Progenitor cell of endocrine pancreas (in vitro differentiated cells): ENCODE data around the gene CERS6. TPM values are rescaled to one million over a fixed set of nuclear protein-coding genes. Genes with fewer than 3 reads are reported as not detected.
A peak's percentile ranks its signal among the peaks of the same experiment; 100 is the strongest.

Experiments
- DNase-seq: peaks from one replicate; pipeline ENCODE4 v3.0.0; 2021; ENCODE audit warnings: low spot score; ENCODE audit not compliant: unreplicated experiment
- H3K27ac Mint-ChIP-seq: 2 replicates; pipeline ENCODE4 v1.8.0; 2021; ENCODE audit warnings: mild to moderate bottlenecking, moderate library complexity, mixed read lengths
- H3K27me3 Mint-ChIP-seq: 2 replicates; pipeline ENCODE4 v1.8.0; 2021; ENCODE audit warnings: mixed read lengths
- H3K36me3 Mint-ChIP-seq: 2 replicates; pipeline ENCODE4 v1.8.0; 2022; ENCODE audit warnings: mixed read lengths; ENCODE audit not compliant: insufficient read depth
- H3K4me1 Mint-ChIP-seq: 2 replicates; pipeline ENCODE4 v1.8.0; 2021; ENCODE audit warnings: low read depth, mixed read lengths
- H3K4me3 Mint-ChIP-seq: 2 replicates; pipeline ENCODE4 v1.8.0; 2021; ENCODE audit warnings: low read depth, mild to moderate bottlenecking, moderate library complexity, mixed read lengths
- H3K9me3 Mint-ChIP-seq: 2 replicates; pipeline ENCODE4 v1.8.0; 2021; ENCODE audit warnings: low read depth, mixed read lengths
- total RNA-seq: library from RNA; stranded (reverse); gene quantifications from 2 replicates; pipeline ENCODE4 v1.2.1, GENCODE V29; 2021
- TF ChIP-seq, protein P1 (sequence below): fragments of 200-600 bp; sonication (generic); IDR thresholded peaks from one replicate; pipeline ENCODE4 v1.5.0; 2021; ENCODE audit warnings: antibody characterized with exemption, mild to moderate bottlenecking; ENCODE audit not compliant: unreplicated experiment

Gene CERS6
- total RNA-seq, 1 donor from 2014 or later: 32.5 TPM

GRCh38 chr2:168457190-168457895, 1.3 kb downstream of the CERS6 start:
- Mint-ChIP-seq H3K4me1 (peaks cover 25% of the 10 kb centered on the region), H3K4me3 (no peak overlapping the region), H3K27me3 (no peaks in the 10 kb centered on the region), H3K36me3 (no peaks in the 10 kb centered on the region), H3K9me3 (no peaks in the 10 kb centered on the region), H3K27ac (peak overlapping the region; percentile 93)
- no peak for DNase-seq
- TF ChIP-seq, protein P1, sequence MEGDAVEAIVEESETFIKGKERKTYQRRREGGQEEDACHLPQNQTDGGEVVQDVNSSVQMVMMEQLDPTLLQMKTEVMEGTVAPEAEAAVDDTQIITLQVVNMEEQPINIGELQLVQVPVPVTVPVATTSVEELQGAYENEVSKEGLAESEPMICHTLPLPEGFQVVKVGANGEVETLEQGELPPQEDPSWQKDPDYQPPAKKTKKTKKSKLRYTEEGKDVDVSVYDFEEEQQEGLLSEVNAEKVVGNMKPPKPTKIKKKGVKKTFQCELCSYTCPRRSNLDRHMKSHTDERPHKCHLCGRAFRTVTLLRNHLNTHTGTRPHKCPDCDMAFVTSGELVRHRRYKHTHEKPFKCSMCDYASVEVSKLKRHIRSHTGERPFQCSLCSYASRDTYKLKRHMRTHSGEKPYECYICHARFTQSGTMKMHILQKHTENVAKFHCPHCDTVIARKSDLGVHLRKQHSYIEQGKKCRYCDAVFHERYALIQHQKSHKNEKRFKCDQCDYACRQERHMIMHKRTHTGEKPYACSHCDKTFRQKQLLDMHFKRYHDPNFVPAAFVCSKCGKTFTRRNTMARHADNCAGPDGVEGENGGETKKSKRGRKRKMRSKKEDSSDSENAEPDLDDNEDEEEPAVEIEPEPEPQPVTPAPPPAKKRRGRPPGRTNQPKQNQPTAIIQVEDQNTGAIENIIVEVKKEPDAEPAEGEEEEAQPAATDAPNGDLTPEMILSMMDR: no peak

DNA sequence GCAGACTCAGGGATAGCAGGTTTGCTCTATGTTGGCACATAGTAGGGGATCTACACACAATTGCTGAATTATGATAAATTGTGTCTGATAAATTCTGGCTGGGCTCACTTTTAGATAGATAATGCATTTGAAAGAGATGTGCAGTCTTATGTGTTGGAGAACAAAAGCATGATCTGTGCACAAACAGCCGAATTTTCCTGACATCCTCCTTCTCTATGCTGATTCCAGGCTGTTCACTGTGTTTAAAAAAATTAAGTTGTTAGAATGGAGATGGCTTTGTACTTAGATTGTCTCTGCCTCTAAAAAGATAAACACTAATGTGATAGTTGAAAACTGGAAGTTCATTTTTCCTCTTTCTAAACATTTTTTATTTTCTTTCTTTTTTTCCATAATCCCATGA, 2.1 kb downstream of the CERS6 start:
- Mint-ChIP-seq H3K36me3 (no peaks in the 10 kb centered on the region), H3K27ac (no peak overlapping the region), H3K4me1 (peaks cover 25% of the 10 kb centered on the region), H3K27me3 (no peaks in the 10 kb centered on the region), H3K4me3 (no peak overlapping the region), H3K9me3 (no peaks in the 10 kb centered on the region)
- TF ChIP-seq, protein P1: no peak
- DNase-seq: no peak

DNA sequence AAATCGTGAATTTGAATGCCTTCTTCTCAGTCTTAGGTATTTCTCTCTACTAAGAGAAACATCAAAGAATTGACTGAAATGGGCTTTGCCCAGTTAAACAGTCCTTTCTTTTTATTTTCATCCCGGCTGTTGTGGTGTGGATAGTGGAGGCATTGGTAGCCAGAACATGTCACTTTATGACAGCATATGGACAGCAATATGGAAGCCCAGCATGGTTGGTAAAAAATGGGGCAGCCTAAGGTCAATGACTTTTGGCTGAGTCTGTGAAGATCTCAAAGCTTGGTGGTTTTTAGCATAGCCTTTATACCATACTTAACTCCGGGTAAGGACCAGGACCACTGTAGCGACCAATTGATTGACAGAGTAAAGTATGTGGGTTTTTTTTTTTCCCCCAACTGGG, 3.2 kb downstream of the CERS6 start:
- Mint-ChIP-seq H3K27ac (no peak overlapping the region), H3K27me3 (no peaks in the 10 kb centered on the region), H3K4me1 (peaks cover 25% of the 10 kb centered on the region), H3K9me3 (no peaks in the 10 kb centered on the region), H3K36me3 (no peaks in the 10 kb centered on the region), H3K4me3 (no peak overlapping the region)
- TF ChIP-seq, protein P1: no peak
- no peak for DNase-seq

DNA sequence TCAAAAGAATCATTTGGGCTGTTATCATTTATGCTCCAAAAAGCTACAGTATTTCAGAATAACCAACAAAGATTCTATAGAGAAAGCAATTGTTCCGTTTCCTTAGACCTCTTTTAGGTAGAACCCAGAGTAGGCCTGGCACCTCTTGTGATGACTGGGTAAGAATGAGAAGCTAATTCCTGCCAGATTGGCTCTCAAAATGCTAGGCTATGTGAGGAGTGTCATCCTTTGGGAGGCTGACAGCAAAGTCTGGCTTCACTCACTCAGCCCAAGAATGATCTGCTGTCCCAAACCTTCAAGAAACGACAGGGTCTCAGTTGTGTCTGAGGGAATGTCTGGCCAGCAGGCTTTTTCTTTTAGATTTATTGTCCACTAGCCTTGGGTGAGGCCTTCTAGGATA, 4.5 kb downstream of the CERS6 start:
- no peaks in the 10 kb centered on the region for H3K27me3 Mint-ChIP-seq
- TF ChIP-seq, protein P1: no peak
- peaks cover 31% of the 10 kb centered on the region for H3K4me1 Mint-ChIP-seq
- no peak for DNase-seq
- no peaks in the 10 kb centered on the region for H3K9me3 Mint-ChIP-seq
- peak overlapping the region; percentile 25 for H3K27ac Mint-ChIP-seq
- no peak overlapping the region for H3K4me3 Mint-ChIP-seq
- no peaks in the 10 kb centered on the region for H3K36me3 Mint-ChIP-seq

GRCh38 chr2:168461178-168461941, 5.3 kb downstream of the CERS6 start:
- H3K4me3 Mint-ChIP-seq: no peak overlapping the region
- H3K36me3 Mint-ChIP-seq: no peaks in the 10 kb centered on the region
- no peak overlapping the region for H3K27ac Mint-ChIP-seq
- H3K4me1 Mint-ChIP-seq: peaks cover 39% of the 10 kb centered on the region
- TF ChIP-seq, protein P1: no peak
- no peaks in the 10 kb centered on the region for H3K9me3 Mint-ChIP-seq
- no peak for DNase-seq
- no peaks in the 10 kb centered on the region for H3K27me3 Mint-ChIP-seq
